RPMI7951 (cell line): Measurements from ENCODE around the gene GPD1. TPM values are rescaled to one million over a fixed set of nuclear protein-coding genes. Genes with fewer than 3 reads are reported as not detected.
"Not testable (repeated sequence)": the region's sequence is repeated elsewhere in the genome, so short reads cannot be mapped to it uniquely, and the experiment has no call there.

Experiments
- DNase-seq: peaks from one replicate; pipeline ENCODE4 v3.0.0-alpha.2; 2012; ENCODE audit warnings: low read depth
- total RNA-seq: library from RNA; depleted of rRNA; stranded (reverse); fragments of >200 nt; shearing (Covaris generic); gene quantifications from 2 replicates; pipeline ENCODE4 v1.2.3, GENCODE V29; 2014; rRNA removed

The GPD1 gene
- total RNA-seq, 1 experiment from 2014 or later, result not detected

GRCh38 chr12:50123203-50123602 is 19.4 kb downstream of the GPD1 start:
- DNase-seq, result no peak

GRCh38 chr12:50127546-50127945 is 23.7 kb downstream of the GPD1 start:
- no peak for DNase-seq

GRCh38 chr12:50129290-50129689 is 25.5 kb downstream of the GPD1 start:
- no peak for DNase-seq

- peak; percentile 26 for DNase-seq
Measured at GRCh38 chr12:50132505-50133135, 28.8 kb downstream of the GPD1 start.

GRCh38 chr12:50142993-50143392 is 39.2 kb downstream of the GPD1 start:
- no peak for DNase-seq

GRCh38 chr12:50145439-50145838 is 41.6 kb downstream of the GPD1 start:
- no peak for DNase-seq

- DNase-seq, result no peak
Measured at GRCh38 chr12:50147281-50147680, 43.5 kb downstream of the GPD1 start.

- DNase-seq, result not testable (repeated sequence)
Measured at GRCh38 chr12:50148011-50148410, 44.2 kb downstream of the GPD1 start.

- DNase-seq, result no peak
Measured at GRCh38 chr12:50149311-50149710, 45.5 kb downstream of the GPD1 start.

GRCh38 chr12:50151047-50151687 is 47.4 kb downstream of the GPD1 start:
- DNase-seq, result no peak

- DNase-seq, result not testable (repeated sequence)
Measured at GRCh38 chr12:50154947-50155346, 51.1 kb downstream of the GPD1 start.

GRCh38 chr12:50156641-50157040 is 52.8 kb downstream of the GPD1 start:
- no peak for DNase-seq

GRCh38 chr12:50157259-50157658 is 53.5 kb downstream of the GPD1 start:
- DNase-seq, result no peak

- no peak for DNase-seq
Measured at GRCh38 chr12:50160643-50161042, 56.8 kb downstream of the GPD1 start.

Other genes starting within 250 kb of the GPD1 start
- 0.98 and 1.2 TPM in 2 replicates for gene FAIM2, start 200.1 kb upstream of the GPD1 start, total RNA-seq
- gene AQP2, start 153.3 kb upstream of the GPD1 start, total RNA-seq, result not detected in 2 replicates
- not detected in 2 replicates for gene AQP5, start 142.1 kb upstream of the GPD1 start, total RNA-seq
- 0.10 TPM in 1 of 2 replicates, not detected in the other for gene AQP6, start 131.1 kb upstream of the GPD1 start, total RNA-seq
- 158 and 173 TPM in 2 replicates for gene RACGAP1, start 78.5 kb upstream of the GPD1 start, total RNA-seq
- gene ASIC1, start 46.4 kb upstream of the GPD1 start, total RNA-seq, result 0.24 and 0.39 TPM in 2 replicates
- gene SMARCD1, start 18.7 kb upstream of the GPD1 start, total RNA-seq, result 35.9 and 41.8 TPM in 2 replicates
- 87.1 and 93.9 TPM in 2 replicates for gene COX14, start 8.2 kb downstream of the GPD1 start, total RNA-seq
- 10.2 and 10.9 TPM in 2 replicates for gene CERS5, start 63.4 kb downstream of the GPD1 start, total RNA-seq
- gene LIMA1, start 179.5 kb downstream of the GPD1 start, total RNA-seq, result 72.9 and 86.3 TPM in 2 replicates